Mononuclear cell (primary cell): Measurements from ENCODE around the gene CT47A7. TPM values are rescaled to one million over a fixed set of nuclear protein-coding genes. Genes with fewer than 3 reads are reported as not detected.
"Not testable (repeated sequence)": the region's sequence is repeated elsewhere in the genome, so short reads cannot be mapped to it uniquely, and the experiment has no call there.

Experiments used
- H3K27me3 ChIP-seq: 2 replicates; pipeline ENCODE4 v1.6.0; 2011; ENCODE audit warnings: low read length, control low read depth; ENCODE audit not compliant: insufficient read depth
- H3K4me1 ChIP-seq: 2 replicates; pipeline ENCODE4 v1.5.1; 2011; ENCODE audit warnings: mild to moderate bottlenecking, low read length, control low read depth; ENCODE audit not compliant: insufficient read depth
- H3K4me3 ChIP-seq: 2 replicates; pipeline ENCODE4 v1.5.1; 2011; ENCODE audit warnings: mild to moderate bottlenecking, low read length, moderate library complexity
- H3K9me3 ChIP-seq: 2 replicates; pipeline ENCODE4 v1.5.1; 2011; ENCODE audit warnings: low read depth, mild to moderate bottlenecking, control low read depth, low read length
- total RNA-seq: library from RNA; depleted of rRNA; stranded (reverse); fragments of >200 nt; gene quantifications from one replicate; pipeline ENCODE4 v1.2.3, GENCODE V29; 2012

Gene CT47A7
- not detected for total RNA-seq

DNA sequence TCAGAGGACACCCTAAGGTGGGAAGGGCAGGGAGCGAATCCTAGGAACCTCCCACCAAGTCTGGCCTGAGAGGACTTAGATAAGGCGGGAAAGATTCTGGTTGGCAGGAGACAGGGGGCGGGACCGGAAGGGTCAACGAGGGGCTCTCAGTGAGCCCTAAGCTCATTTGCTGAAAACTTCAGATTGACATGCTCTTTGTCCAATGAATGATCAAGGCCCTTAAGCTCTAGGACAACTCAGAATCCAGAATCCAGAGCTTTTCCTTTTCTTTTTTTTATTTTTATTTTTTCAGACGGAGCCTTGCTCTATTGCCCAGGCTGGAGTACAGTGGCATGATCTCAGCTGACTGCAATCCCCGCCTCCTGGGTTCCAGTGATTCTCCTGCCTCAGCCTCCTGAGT, at the start of gene CT47A7:
Gene CT47A7, minus strand, starts transcription at position 101 of the 400 bp plus-strand sequence. CDS start 255 bp downstream, outside the sequence.
- H3K9me3 ChIP-seq, H3K4me1 ChIP-seq, H3K27me3 ChIP-seq, H3K4me3 ChIP-seq: not testable (repeated sequence)

DNA sequence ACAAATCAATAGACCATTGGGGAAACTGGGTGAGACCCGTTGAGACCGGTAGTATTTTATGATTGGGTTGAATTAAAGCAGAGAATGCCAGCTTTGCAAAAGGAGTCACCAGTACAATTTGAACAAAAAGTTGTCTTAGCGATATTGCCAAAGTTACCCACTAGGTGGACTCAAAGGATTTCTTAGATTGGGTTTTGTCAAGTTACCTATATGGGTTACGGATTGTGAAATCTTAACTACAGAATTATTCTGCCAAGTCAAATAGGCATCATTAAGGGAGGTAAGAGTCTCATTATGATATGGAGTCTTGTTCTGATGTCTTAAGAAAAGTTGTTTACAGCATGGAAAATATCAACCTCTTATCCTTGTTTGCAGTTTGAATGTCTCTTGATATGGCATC, 44.2 kb upstream of the CT47A7 start:
- H3K27me3 ChIP-seq, result no peaks in the 10 kb centered on the region
- no peaks in the 10 kb centered on the region for H3K9me3 ChIP-seq
- H3K4me3 ChIP-seq, result no peak overlapping the region
- H3K4me1 ChIP-seq, result no peaks in the 10 kb centered on the region

DNA sequence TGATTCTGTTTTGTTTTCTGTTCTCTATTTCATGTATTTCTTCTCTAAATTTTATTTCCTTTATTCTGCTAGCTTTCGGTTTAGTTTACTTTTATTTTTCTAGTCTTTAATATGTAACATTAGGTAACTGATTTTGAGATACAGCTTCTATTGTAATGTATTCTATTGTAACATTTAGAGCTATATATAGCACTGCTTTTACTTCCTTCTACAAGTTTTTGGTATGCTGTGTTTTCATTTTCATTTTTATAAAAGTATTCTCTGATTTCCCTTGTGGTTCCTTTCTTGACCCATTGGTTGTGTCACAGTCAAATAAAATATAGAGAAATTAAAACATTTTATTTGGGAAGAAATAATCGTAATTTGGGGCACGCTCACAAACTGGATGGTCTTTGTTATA, 43.0 kb upstream of the CT47A7 start:
- Histone ChIP-seq H3K4me3 (no peak overlapping the region), H3K4me1 (no peaks in the 10 kb centered on the region), H3K9me3 (no peaks in the 10 kb centered on the region), H3K27me3 (no peaks in the 10 kb centered on the region)

DNA sequence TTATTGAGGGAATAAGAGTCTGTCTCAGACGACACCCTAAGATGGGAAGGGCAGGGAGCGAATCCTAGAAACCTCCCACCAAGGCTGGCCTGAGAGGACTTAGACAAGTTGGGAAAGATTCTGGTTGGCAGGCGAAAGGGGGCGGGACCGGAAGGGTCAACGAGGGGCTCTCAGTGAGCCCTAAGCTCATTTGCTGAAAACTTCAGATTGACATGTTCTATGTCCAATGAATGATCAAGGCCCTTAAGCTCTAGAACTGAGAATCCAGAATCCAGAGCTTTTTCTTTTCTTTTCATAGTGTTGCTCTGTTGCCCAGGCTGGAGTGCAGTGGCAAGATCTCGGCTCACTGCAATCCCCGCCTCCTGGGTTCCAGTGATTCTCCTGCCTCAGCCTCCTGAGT, 29.3 kb upstream of the CT47A7 start, which contains the start of gene CT47A1:
Gene CT47A1, minus strand, starts transcription at position 101 of the 400 bp plus-strand sequence. CDS start 231 bp downstream, outside the sequence.
- not testable (repeated sequence) for H3K4me3 ChIP-seq, H3K4me1 ChIP-seq, H3K9me3 ChIP-seq

More for the DNA sequence above, 29.3 kb upstream of the CT47A7 start, which contains the start of gene CT47A1:
- H3K27me3 ChIP-seq, result not testable (repeated sequence)

Other genes with a start within 250 kb of the CT47A7 start
- not detected for gene CT47B1, start 80.7 kb downstream of the CT47A7 start, total RNA-seq
- gene CT47A11, start 19.4 kb downstream of the CT47A7 start, total RNA-seq, result not detected
- not detected for gene CT47A10, start 14.6 kb downstream of the CT47A7 start, total RNA-seq
- not detected for gene CT47A9, start 9.7 kb downstream of the CT47A7 start, total RNA-seq
- gene CT47A8, start 4.9 kb downstream of the CT47A7 start, total RNA-seq, result not detected
- gene CT47A6, start 4.9 kb upstream of the CT47A7 start, total RNA-seq, result not detected
- gene CT47A5, start 9.7 kb upstream of the CT47A7 start, total RNA-seq, result not detected
- gene CT47A4, start 14.6 kb upstream of the CT47A7 start, total RNA-seq, result not detected
- gene CT47A3, start 19.5 kb upstream of the CT47A7 start, total RNA-seq, result not detected
- gene CT47A2, start 24.3 kb upstream of the CT47A7 start, total RNA-seq, result not detected
- gene CT47A1, start 29.2 kb upstream of the CT47A7 start, total RNA-seq, result not detected
- gene GLUD2, start 91.0 kb upstream of the CT47A7 start, total RNA-seq, result 0.84 TPM